CD1c-positive myeloid dendritic cell (primary cell): ENCODE measurements around the gene SLC4A3.
A peak's percentile ranks its signal among the peaks of the same experiment; 100 is the strongest.

Source experiments
- DNase-seq: peaks from one replicate; pipeline ENCODE4 v3.0.0-alpha.2; 2016; ENCODE audit errors: extremely low spot score

SLC4A3 gene

GRCh38 chr2:219612577-219613286 lies 14.7 kb upstream of the SLC4A3 start:
- DNase-seq, result no peak

GRCh38 chr2:219613461-219614070 lies 13.9 kb upstream of the SLC4A3 start:
- no peak for DNase-seq

GRCh38 chr2:219614076-219614860 lies 13.2 kb upstream of the SLC4A3 start:
- no peak for DNase-seq

- DNase-seq, result no peak
Observed at GRCh38 chr2:219615036-219615435, 12.4 kb upstream of the SLC4A3 start.

- DNase-seq, result no peak
Observed at GRCh38 chr2:219615894-219616293, 11.5 kb upstream of the SLC4A3 start.

GRCh38 chr2:219616550-219616949 lies 10.9 kb upstream of the SLC4A3 start:
- DNase-seq, result no peak

- DNase-seq, result no peak
Observed at GRCh38 chr2:219618733-219619122, 8.7 kb upstream of the SLC4A3 start.

- DNase-seq, result no peak
Observed at GRCh38 chr2:219619235-219619634, 8.2 kb upstream of the SLC4A3 start.

- DNase-seq, result no peak
Observed at GRCh38 chr2:219620546-219620945, 6.9 kb upstream of the SLC4A3 start.

- DNase-seq, result peak; percentile 24
Observed at GRCh38 chr2:219621935-219622334, 5.5 kb upstream of the SLC4A3 start.

GRCh38 chr2:219622472-219622871 lies 5.0 kb upstream of the SLC4A3 start:
- no peak for DNase-seq

GRCh38 chr2:219624565-219624964 lies 2.9 kb upstream of the SLC4A3 start:
- DNase-seq, result no peak

- DNase-seq, result no peak
Observed at GRCh38 chr2:219625179-219625578, 2.3 kb upstream of the SLC4A3 start.

- no peak for DNase-seq
Observed at GRCh38 chr2:219626540-219626939, 890 bp upstream of the SLC4A3 start.

GRCh38 chr2:219628235-219628985 lies 980 bp downstream of the SLC4A3 start:
- no peak for DNase-seq

- DNase-seq, result no peak
Observed at GRCh38 chr2:219628986-219629901, 1.8 kb downstream of the SLC4A3 start.

- no peak for DNase-seq
Observed at GRCh38 chr2:219629976-219630695, 2.7 kb downstream of the SLC4A3 start.

- no peak for DNase-seq
Observed at GRCh38 chr2:219630770-219631405, 3.5 kb downstream of the SLC4A3 start.

- no peak for DNase-seq
Observed at GRCh38 chr2:219631406-219631891, 4.0 kb downstream of the SLC4A3 start.
